Measurements from ENCODE around the gene CLEC16A.

Gene CLEC16A

DNA sequence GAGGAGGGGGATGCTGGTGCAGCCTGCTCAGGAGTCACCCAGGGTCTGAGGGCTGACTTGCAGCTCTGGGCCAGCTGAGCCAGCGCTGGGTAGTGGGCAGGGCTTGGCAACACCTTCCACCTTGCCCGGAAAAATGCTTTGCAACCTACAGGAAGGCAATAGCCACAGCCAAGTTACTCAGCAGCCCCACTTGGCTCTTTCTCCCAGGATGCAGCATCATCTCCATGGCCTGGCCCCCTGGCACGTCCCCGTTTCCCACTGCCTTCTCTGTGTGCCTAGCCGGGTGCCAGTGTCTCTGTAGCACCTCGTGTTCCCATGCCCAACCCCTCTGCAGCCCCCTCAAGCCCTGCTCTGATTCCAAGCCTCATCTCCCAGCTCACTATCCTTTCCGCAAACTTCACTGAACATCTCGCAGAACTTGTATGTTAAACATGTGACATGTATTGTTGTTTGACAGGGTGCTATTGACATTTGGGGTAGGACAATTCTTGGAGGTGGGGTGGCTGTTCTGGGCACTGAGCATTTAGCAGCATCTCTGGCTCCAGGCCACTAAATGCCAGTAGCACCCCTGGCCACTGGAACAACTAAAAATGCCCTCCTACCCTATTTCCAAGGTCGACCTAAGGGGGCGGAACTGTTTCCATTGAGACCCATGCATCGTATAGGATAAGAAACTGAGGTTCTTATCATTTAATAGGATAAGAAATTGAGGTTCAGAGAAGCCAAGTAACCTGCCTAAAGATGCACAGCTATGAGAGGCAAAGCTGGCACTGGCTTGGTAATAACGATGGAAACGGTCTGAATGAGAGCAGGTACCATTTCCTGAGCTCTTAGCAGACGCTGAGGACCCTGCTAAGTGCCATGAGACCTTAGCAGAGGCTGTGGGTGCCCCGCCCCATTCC, 14.3 kb upstream of the CLEC16A start:
- Histone ChIP-seq H4K20me1 (ENCODE audit: insufficient read depth, low read length) (peaks cover 35% of the 10 kb centered on the region), H3K27ac (ENCODE audit: low read length) (no peak overlapping the region), H3K9ac (ENCODE audit: low read depth, low read length) (no peak overlapping the region), H3K9me3 (ENCODE audit: insufficient read depth, low read length, severe bottlenecking) (no peaks in the 10 kb centered on the region), H3K4me1 (ENCODE audit: insufficient read depth, low read length) (no peaks in the 10 kb centered on the region), H3K79me2 (ENCODE audit: insufficient read depth, low read length) (peaks cover 16% of the 10 kb centered on the region), H2AFZ (ENCODE audit: low read depth, low read length) (no peak overlapping the region), H3K4me3 (ENCODE audit: low read depth in 1 of 2, low read length in 2 of 2) (no peak overlapping the region), H3K27me3 (ENCODE audit: insufficient read depth, low read length, poor library complexity) (no peaks in the 10 kb centered on the region), H3K4me2 (ENCODE audit: insufficient read depth, low read length) (no peak overlapping the region), H3K36me3 (ENCODE audit: insufficient read depth, low read length) (peaks cover 71% of the 10 kb centered on the region)
- ATAC-seq (ENCODE audit: insufficient read depth, low read depth) (no peak), DNase-seq (no peak)
- TF ChIP-seq, protein P1, sequence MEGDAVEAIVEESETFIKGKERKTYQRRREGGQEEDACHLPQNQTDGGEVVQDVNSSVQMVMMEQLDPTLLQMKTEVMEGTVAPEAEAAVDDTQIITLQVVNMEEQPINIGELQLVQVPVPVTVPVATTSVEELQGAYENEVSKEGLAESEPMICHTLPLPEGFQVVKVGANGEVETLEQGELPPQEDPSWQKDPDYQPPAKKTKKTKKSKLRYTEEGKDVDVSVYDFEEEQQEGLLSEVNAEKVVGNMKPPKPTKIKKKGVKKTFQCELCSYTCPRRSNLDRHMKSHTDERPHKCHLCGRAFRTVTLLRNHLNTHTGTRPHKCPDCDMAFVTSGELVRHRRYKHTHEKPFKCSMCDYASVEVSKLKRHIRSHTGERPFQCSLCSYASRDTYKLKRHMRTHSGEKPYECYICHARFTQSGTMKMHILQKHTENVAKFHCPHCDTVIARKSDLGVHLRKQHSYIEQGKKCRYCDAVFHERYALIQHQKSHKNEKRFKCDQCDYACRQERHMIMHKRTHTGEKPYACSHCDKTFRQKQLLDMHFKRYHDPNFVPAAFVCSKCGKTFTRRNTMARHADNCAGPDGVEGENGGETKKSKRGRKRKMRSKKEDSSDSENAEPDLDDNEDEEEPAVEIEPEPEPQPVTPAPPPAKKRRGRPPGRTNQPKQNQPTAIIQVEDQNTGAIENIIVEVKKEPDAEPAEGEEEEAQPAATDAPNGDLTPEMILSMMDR (IDR thresholded peaks at IDR 0.05; ENCODE audit: borderline replicate concordance, extremely low read depth, low read length, poor library complexity, severe bottlenecking): no peak

GRCh38 chr16:10930755-10931093, 13.6 kb upstream of the CLEC16A start:
- Histone ChIP-seq H3K36me3 (ENCODE audit: insufficient read depth, low read length) (peaks cover 69% of the 10 kb centered on the region), H3K4me3 (ENCODE audit: low read depth in 1 of 2, low read length in 2 of 2) (no peak overlapping the region), H3K27ac (ENCODE audit: low read length) (no peak overlapping the region), H3K4me2 (ENCODE audit: insufficient read depth, low read length) (no peak overlapping the region), H2AFZ (ENCODE audit: low read depth, low read length) (no peak overlapping the region), H3K9me3 (ENCODE audit: insufficient read depth, low read length, severe bottlenecking) (no peaks in the 10 kb centered on the region), H3K4me1 (ENCODE audit: insufficient read depth, low read length) (peaks cover 2% of the 10 kb centered on the region; the same call in 1 of the 2 replicates), H4K20me1 (ENCODE audit: insufficient read depth, low read length) (peaks cover 38% of the 10 kb centered on the region), H3K79me2 (ENCODE audit: insufficient read depth, low read length) (peaks cover 22% of the 10 kb centered on the region), H3K9ac (ENCODE audit: low read depth, low read length) (no peak overlapping the region), H3K27me3 (ENCODE audit: insufficient read depth, low read length, poor library complexity) (no peaks in the 10 kb centered on the region)
- TF ChIP-seq EZH2 (IDR thresholded peaks at IDR 0.05; ENCODE audit: borderline replicate concordance, low read depth, low read length, severe bottlenecking): no peak
- TF ChIP-seq, protein P1 (IDR thresholded peaks at IDR 0.05; ENCODE audit: borderline replicate concordance, extremely low read depth, low read length, poor library complexity, severe bottlenecking): no peak
- ATAC-seq (ENCODE audit: insufficient read depth, low read depth) (no peak), DNase-seq (no peak)

DNA sequence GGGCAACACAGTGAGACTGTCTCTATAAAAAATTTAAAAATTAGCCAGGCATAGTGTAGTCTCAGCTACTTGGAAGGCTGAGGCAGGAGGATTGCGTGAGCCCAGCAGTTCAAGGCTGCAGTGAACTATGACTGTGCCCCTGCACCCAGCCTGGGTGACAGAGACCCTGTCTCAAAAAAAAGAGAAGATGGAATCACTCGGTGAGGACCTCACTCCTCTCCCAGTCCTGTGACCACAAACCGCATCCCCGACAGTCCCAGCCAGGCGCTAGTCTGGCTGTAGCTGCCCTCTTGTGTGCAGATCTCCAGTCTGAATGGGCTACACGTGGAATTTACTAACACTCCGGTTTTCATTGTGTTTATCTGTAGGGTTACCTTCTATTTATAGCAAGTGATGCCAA, 13.2 kb upstream of the CLEC16A start:
- H3K9ac ChIP-seq (ENCODE audit: low read depth, low read length): no peak overlapping the region
- peaks cover 25% of the 10 kb centered on the region for H3K79me2 ChIP-seq (ENCODE audit: insufficient read depth, low read length)
- TF ChIP-seq, protein P1 (IDR thresholded peaks at IDR 0.05; ENCODE audit: borderline replicate concordance, extremely low read depth, low read length, poor library complexity, severe bottlenecking): no peak
- no peak for TF ChIP-seq EZH2 (IDR thresholded peaks at IDR 0.05; ENCODE audit: borderline replicate concordance, low read depth, low read length, severe bottlenecking)
- no peak overlapping the region for H3K27ac ChIP-seq (ENCODE audit: low read length)
- no peaks in the 10 kb centered on the region for H3K9me3 ChIP-seq (ENCODE audit: insufficient read depth, low read length, severe bottlenecking)
- H3K4me1 ChIP-seq (ENCODE audit: insufficient read depth, low read length): peaks cover 4% of the 10 kb centered on the region; the same call in 1 of the 2 replicates
- no peak overlapping the region for H3K4me2 ChIP-seq (ENCODE audit: insufficient read depth, low read length)
- H3K27me3 ChIP-seq (ENCODE audit: insufficient read depth, low read length, poor library complexity): no peaks in the 10 kb centered on the region
- peaks cover 67% of the 10 kb centered on the region for H3K36me3 ChIP-seq (ENCODE audit: insufficient read depth, low read length)
- H3K4me3 ChIP-seq (ENCODE audit: low read depth in 1 of 2, low read length in 2 of 2): no peak overlapping the region
- ATAC-seq (ENCODE audit: insufficient read depth, low read depth) (no peak), DNase-seq (no peak)
- no peak overlapping the region for H2AFZ ChIP-seq (ENCODE audit: low read depth, low read length)
- H4K20me1 ChIP-seq (ENCODE audit: insufficient read depth, low read length): peaks cover 41% of the 10 kb centered on the region
